Non-pigmented ciliary epithelial cell (primary cell): Measurements from ENCODE around the gene MAPKAP1.

Source experiments
- DNase-seq: peaks from one replicate; pipeline ENCODE4 v3.0.0-alpha.2; 2010; ENCODE audit warnings: low read depth

MAPKAP1 gene

GRCh38 chr9:125431741-125432271 lies 275.2 kb downstream of the MAPKAP1 start:
- no peak for DNase-seq

- no peak for DNase-seq
Observed at GRCh38 chr9:125431012-125431305, 276.0 kb downstream of the MAPKAP1 start.

DNA sequence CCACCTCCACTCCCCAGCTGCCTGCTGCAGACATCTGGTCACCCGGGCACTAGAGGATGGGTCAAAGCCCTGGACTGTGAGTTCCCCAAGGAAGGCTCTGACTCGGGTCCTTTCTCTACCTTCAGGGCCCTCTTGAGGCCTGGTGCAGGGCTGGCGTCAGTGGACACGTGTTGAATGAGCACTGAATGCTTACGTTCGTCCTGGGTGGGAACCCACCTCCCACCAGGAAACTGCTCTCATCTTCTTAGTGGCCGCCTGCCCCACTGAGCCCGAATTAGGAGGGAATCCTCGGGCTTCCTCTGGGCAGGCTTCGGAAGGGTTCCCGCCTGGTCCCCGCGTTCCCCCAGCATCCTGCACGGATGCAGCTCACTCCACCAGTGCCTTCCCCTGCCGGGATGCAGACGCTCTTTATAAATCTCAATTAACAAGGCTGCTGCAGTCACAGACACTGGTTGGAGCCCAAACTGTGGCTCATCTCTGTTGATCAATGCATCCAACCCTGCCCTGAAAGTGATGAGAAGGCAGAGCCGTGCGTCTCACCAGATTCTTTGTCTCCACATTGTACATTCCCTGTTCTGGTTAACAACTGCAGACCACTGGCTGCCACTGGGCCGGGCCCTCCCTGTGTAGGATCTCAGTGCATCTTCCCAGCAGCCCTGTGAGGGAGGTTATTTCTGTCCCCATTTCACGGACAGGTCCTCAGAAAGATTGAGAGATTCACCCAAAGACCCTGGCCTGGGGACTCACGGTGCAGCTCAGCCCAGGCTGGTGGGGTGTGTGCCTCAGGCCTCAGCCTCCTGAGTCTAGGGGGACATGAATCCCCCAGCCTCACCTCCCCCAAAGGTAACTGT lies 276.6 kb downstream of the MAPKAP1 start:
- no peak for DNase-seq

DNA sequence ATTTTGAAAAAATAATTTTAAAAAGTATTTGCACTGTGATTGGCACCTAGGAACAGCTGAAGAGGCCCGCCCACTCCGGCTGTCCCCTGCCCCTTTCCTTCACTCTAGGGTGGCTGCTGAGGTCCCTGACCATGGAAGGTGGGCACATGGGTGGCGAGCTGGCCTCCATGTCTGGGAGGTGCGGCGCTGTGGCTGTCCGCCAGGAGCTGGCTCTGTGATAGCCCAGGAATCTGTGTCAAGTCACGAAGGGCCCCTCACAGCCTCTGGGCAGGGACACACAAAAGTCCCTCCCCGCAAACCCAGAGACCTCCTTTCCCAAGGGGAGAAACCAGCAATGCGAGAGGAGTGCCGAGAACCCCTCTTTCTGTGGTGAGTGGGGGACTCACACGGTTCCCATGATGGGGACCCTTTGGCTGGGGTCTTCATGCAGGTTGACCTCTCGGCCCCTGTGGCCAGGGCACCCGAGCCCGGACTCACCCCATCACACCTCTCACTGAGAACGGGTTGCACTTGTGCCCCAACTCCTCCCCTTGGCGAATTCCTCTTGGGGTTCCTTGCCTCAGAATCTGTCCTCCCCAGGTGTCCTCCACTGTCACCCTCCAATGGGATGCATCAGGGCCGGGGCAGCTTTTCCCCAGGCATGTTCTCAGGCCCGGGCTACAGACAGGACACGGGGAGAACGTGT lies 277.4 kb downstream of the MAPKAP1 start:
- no peak for DNase-seq

DNA sequence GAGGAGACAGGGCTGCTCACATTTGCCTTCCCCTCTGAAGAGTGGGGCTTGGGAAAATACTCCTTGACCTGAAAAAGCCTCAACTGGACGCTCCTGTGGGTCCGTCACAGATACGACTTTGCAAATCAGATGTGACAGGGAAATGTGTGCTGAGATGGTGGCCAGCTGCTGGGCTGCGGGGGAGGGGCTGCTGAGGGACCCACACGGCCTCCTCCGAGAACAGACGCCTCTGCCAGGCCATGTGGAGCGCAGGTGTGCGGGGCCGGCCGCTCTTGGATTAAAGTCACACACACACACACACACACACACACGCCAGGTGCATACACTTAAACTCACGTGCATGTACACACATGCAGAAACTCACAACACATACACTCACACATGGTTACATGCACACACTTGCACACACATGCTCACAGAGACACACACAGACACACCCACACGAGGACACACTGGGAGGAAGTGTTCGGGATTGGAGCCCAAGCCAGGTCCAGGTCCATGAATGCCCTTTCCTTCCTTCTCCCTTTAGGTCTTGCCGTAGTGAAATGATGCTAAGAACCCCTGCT lies 278.0 kb downstream of the MAPKAP1 start:
- DNase-seq = no peak

- DNase-seq = no peak
Observed at GRCh38 chr9:125428060-125428901, 278.7 kb downstream of the MAPKAP1 start.

DNA sequence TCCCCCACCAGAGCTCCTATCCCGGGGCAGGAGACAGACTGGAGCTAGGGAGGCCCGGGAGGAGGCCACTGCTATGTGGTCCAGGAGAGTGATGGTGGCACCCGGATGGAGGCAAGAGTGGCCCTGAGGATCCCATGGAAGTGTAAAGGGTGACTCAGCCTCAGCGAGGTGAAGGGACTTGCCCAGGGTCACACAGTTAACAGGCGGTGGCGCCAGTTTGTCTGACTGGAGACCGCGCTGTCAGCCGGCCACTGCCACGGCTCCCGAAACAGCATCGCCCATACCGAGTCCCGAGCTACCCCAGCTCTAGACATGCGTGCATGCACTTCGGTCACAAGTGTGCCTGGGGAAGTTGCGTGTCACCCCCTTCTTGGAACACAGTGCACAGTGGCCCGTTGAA lies 279.5 kb downstream of the MAPKAP1 start:
- DNase-seq = no peak

DNA sequence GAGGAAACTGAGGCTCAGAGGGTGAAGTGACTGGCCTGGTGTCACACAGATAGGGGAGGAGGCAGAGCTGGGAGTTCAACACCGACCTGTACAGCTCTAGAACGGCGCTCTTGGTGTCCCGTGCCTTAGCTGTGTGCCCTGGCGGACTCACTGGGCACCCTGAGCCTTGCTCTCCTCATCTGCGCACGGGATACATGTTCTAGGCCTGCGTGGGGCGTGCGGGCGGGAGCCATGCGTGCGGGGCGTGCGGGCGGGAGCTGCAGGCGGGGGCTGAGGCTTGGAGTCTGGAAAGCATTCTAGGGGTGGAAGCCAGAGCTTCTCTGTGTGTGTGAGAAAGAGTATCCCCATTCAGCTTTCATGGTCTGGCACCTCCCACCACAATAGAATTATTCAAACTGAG lies 280.1 kb downstream of the MAPKAP1 start:
- no peak for DNase-seq

DNA sequence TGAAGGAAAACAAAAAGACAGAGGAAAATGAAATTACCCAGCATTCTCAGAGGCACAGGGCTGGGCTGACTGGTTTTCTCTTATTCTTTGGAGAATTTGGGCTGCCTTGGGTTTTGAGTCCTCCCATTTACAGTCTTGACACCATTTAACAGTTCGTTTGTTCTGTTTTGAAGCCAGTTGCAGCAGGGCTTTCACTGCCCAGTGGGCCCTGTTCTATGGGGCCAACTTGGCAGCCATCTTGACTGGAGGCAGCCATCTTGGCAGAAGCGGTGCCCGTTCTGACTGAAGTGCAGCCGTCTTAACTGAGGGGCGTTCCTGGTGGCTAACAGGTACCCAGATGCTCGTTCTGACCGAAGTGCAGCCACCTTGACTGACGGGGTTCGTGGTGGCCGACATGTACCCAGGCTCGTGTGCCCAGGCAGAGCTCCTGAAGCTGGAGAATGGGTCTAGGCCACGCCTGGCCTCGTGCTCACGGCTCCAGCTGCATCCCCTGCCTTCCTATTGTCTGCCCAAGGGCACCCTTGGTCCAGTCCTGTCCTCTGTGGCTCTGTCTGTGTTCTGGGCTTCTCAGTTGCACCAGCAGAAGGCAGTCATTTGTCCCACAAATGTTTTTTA lies 281.0 kb downstream of the MAPKAP1 start:
- no peak for DNase-seq

- no peak for DNase-seq
Observed at GRCh38 chr9:125425170-125425897, 281.7 kb downstream of the MAPKAP1 start.

- no peak for DNase-seq
Observed at GRCh38 chr9:125423964-125424363, 283.0 kb downstream of the MAPKAP1 start.

DNA sequence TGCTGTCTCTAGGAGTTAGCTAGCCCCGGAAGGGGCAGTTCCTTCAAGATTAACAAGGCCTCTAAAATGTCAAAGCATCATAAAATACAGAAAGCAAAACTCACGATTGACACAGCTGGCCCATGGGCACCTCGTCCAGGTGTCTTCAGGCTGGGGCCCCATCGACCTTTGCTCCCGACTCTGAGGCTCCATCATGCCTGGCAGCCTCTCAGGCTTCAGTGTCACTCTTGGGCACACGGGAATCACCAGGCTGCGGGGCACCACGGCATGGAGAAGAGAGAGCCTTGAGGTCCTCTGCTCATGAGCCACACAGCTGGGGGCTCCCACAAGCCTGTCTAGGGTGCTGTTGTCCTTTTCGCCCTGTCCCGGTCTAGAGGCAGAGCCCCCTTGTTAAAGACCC lies 284.2 kb downstream of the MAPKAP1 start:
- DNase-seq = no peak

GRCh38 chr9:125421591-125422181 lies 285.3 kb downstream of the MAPKAP1 start:
- no peak for DNase-seq

DNA sequence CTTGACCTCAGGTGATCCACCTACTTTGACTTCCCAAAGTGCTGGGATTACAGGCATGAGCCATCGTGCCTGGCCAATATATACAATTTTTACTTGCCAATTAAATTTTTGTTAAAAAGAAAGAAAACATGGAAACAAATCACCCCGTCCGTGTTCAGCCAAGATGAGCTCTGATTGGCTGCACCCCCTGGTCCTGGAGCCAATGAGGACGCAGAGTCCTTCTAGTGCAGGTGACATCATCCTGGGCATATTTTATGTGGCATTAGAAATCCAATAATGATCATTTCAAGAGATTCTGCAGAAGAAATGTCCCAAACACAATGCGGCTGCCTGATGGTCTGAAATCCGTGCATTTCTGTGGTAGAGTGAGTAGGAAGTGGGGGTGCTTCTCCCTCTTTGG lies 285.8 kb downstream of the MAPKAP1 start:
- no peak for DNase-seq

DNA sequence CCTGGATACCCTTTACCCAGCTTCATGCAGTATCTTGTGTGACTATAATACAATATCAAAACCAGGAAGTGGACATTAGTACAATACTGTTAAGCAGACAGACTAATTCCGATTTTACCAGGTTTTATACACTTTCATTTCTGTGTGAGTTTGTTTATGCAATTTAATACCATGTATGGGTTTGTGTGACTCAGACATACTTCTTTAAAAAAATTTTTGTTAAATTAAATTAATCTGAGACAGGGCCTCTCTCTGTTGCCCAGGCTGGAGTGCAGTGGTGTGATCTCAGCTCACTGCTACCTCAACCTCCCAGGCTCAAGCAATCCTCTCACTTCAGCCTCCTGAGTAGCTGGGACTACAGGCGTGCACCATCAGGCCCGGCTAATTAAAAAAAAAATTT lies 288.6 kb downstream of the MAPKAP1 start:
- DNase-seq = no peak

DNA sequence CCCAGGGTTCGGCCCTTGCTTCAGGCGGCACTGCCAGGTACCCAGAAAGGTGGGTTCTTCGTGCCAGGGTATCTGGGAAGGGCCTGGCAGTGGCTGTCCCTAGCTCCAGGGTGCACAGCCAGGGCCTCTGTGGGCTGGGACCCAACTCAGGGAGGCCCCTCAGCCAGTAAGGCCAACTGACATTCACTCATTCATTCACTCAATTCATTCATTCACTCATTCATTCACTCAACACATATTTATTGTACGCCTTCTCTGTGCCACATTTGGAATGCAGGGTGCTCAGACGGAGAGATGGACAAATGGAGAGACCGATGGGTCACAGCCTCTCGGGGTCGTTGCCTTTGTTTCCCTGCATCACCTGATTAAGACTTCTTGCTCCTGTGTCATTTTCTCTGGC lies 290.5 kb downstream of the MAPKAP1 start:
- DNase-seq = no peak

DNA sequence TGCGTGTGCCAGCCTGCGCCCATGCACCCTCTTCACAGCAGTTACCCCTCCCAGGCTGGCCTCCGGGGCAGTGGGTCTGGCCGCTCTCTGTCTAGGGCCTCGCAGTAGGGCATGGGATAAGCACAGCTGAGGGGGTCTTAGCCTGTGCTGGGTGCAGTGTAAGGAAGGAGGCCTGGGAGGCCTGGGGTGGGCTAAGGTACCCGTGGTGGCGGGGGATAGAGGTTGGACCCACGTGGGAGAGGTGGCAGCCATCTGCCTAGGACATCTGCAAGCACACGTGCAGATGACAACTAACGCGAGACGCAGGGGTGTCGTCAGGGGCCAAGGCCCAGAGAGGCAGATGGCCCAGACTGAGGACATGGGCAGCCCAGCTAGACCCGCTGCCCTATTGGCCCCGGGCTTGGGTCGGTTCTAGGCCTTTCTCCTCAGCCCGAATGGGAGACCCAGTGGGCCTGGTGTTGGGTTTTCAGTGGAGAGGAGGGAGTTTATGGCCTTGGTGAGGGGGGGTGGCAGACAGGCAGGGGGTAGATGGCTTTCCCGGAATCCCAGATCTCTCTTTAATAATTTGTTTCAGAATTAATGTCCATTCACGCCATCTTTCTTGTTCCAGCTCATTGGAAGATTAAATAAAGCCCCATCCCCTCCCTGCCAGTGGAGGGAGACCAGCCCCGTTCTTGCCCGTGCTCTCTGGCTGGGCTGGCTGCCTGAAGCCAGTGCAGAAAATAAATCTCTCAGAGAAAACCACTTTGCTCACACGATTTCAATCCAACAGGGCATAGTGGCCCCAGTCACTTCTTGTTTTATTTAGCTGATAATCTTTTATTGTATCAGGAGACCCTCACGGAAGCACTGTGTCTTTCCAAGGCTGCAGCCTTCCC lies 291.2 kb downstream of the MAPKAP1 start:
- no peak for DNase-seq

DNA sequence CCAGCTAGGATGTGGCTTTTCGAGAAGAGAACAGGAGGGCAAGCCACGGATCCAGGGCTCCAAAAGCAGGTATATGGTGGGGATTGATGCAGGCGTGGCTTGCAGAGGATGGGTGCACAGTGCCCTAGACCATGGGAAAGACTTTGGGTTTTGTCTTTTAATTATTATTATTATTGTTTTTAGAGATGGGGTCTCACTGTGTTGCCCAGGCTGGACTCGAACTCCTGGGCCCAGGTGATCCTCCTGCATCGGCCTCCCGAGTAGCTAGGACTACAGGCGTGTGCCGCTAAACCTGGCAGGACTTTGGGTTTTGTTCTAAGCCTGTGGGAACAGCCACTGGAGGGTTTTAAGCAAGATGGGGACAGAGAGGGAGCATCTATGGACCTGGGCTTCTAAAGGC lies 293.4 kb downstream of the MAPKAP1 start:
- no peak for DNase-seq

GRCh38 chr9:125412166-125412565 lies 294.8 kb downstream of the MAPKAP1 start:
- DNase-seq = no peak
